HEK293T (cell line): ENCODE data around the gene GFRA1.

Source experiments
- CTCF ChIA-PET: fragments of 350-600 bp; formaldehyde crosslinking; extraction: SDS; loops from one replicate; lab custom pipeline; 2021; ENCODE audit warnings: antibody characterized with exemption, inconsistent platforms; lab: Yijun Ruan, JAX
- POLR2A ChIA-PET: fragments of 350-600 bp; formaldehyde crosslinking; extraction: SDS; loops from one replicate; lab custom pipeline; 2020; ENCODE audit warnings: antibody characterized with exemption, inconsistent platforms; lab: Yijun Ruan, JAX
- DNase-seq: peaks from one replicate; pipeline ENCODE4 v3.0.0; 2012; ENCODE audit warnings: mixed read lengths; ENCODE audit errors: extremely low spot score
- ARNT ChIP-seq: fragments of 450-650 bp; IDR thresholded peaks from 2 replicates; pipeline ENCODE4 v1.6.1; 2017; ENCODE audit warnings: mild to moderate bottlenecking
- BHLHE40 ChIP-seq: fragments of 450-650 bp; IDR thresholded peaks from 2 replicates; pipeline ENCODE4 v1.6.1; 2016; ENCODE audit warnings: mild to moderate bottlenecking, moderate library complexity, borderline replicate concordance
- CTBP1 ChIP-seq: fragments of 450-650 bp; IDR thresholded peaks from 2 replicates; pipeline ENCODE4 v1.6.1; 2016; ENCODE audit warnings: borderline replicate concordance
- ELF4 ChIP-seq: fragments of 450-650 bp; IDR thresholded peaks from 2 replicates; pipeline ENCODE4 v1.6.1; 2017; ENCODE audit warnings: antibody characterized with exemption
- FOXA1 ChIP-seq: fragments of 450-650 bp; IDR thresholded peaks from 2 replicates; pipeline ENCODE4 v1.6.1; 2016; ENCODE audit warnings: mild to moderate bottlenecking
- FOXK2 ChIP-seq: fragments of 450-650 bp; IDR thresholded peaks from 2 replicates; pipeline ENCODE4 v1.6.1; 2016; ENCODE audit warnings: mild to moderate bottlenecking
- FOXM1 ChIP-seq: fragments of 450-650 bp; IDR thresholded peaks from 2 replicates; pipeline ENCODE4 v1.6.1; 2017; ENCODE audit warnings: mild to moderate bottlenecking, borderline replicate concordance
- HDGF ChIP-seq: fragments of 450-650 bp; IDR thresholded peaks from 2 replicates; pipeline ENCODE4 v1.6.1; 2017; ENCODE audit warnings: antibody characterized with exemption, borderline replicate concordance
- L3MBTL2 ChIP-seq: fragments of 450-650 bp; conservative IDR thresholded peaks from 2 replicates; pipeline ENCODE4 v1.6.1; 2016; ENCODE audit warnings: mild to moderate bottlenecking
- LEF1 ChIP-seq: fragments of 450-650 bp; IDR thresholded peaks from 2 replicates; pipeline ENCODE4 v1.6.1; 2017; ENCODE audit warnings: mild to moderate bottlenecking, borderline replicate concordance
- NFRKB ChIP-seq: fragments of 450-650 bp; IDR thresholded peaks from 2 replicates; pipeline ENCODE4 v1.6.1; 2016; ENCODE audit warnings: mild to moderate bottlenecking, moderate library complexity
- SP1 ChIP-seq: fragments of 450-650 bp; IDR thresholded peaks from 2 replicates; pipeline ENCODE4 v1.6.1; 2017
- SUZ12 ChIP-seq: fragments of 450-650 bp; IDR thresholded peaks from 2 replicates; pipeline ENCODE4 v1.6.1; 2016; ENCODE audit warnings: mild to moderate bottlenecking
- TARDBP ChIP-seq: fragments of 450-650 bp; IDR thresholded peaks from 2 replicates; pipeline ENCODE4 v1.6.1; 2016
- ZNF384 ChIP-seq: fragments of 450-650 bp; IDR thresholded peaks from 2 replicates; pipeline ENCODE4 v1.6.1; 2016
- TF ChIP-seq, protein P1 (sequence below): fragments of 450-650 bp; IDR thresholded peaks from 2 replicates; pipeline ENCODE4 v1.6.1; 2016

Gene GFRA1

DNA sequence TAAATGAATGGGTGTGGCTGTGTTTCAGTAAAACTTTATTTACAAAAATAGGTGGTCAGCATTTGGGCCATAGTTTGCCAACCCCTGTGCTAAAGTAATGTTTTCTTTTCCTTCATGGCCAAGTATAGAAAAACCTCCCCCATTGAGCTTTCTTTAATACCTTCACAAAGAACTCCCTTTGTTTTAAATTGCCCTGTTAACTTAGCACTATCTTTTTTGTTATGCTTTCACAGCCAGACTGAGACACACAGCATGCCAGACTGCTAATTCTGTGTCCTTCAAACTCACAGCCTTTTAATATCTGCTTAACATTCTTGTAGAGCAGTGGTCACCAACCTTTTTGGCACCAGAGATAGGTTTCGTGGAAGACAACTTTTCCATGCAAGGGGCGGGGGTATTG is 78.0 kb downstream of the GFRA1 start:
- ChIA-PET CTCF (no interaction called here), POLR2A (no interaction called here)
- TF ChIP-seq TARDBP: no peak
- no peak for TF ChIP-seq LEF1
- TF ChIP-seq FOXM1: no peak
- no peak for TF ChIP-seq FOXK2
- TF ChIP-seq SP1: no peak
- TF ChIP-seq SUZ12: no peak
- no peak for TF ChIP-seq ELF4
- TF ChIP-seq FOXA1: no peak
- TF ChIP-seq ARNT: no peak
- TF ChIP-seq, protein P1, sequence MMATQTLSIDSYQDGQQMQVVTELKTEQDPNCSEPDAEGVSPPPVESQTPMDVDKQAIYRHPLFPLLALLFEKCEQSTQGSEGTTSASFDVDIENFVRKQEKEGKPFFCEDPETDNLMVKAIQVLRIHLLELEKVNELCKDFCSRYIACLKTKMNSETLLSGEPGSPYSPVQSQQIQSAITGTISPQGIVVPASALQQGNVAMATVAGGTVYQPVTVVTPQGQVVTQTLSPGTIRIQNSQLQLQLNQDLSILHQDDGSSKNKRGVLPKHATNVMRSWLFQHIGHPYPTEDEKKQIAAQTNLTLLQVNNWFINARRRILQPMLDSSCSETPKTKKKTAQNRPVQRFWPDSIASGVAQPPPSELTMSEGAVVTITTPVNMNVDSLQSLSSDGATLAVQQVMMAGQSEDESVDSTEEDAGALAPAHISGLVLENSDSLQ: no peak
- DNase-seq: no peak

DNA sequence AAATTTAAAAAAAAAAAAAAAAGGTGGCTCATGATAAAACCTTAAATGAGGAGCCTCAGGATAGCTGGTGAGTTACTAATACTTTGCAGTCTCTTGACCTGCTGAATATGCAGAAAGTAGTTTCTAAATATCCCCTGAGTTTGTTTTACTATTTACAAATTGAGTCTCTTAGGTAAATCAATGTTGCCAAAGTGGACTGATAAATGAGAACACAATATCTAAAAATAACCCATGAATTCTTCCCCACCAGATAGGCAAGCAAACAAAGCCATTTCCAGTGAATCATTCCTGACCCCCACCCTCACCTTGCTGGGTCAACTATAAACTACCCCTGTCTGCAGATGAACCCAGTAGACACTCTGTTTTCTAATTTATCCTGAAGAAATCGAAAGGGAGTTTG is 78.9 kb downstream of the GFRA1 start:
- no peak for DNase-seq
- ChIA-PET POLR2A (no interaction called here), CTCF (no interaction called here)
- no peak for TF ChIP-seq CTBP1
- no peak for TF ChIP-seq SUZ12
- no peak for TF ChIP-seq FOXK2
- no peak for TF ChIP-seq LEF1
- TF ChIP-seq TARDBP: no peak
- TF ChIP-seq FOXM1: no peak
- no peak for TF ChIP-seq ARNT
- TF ChIP-seq ZNF384: no peak
- no peak for TF ChIP-seq FOXA1
- no peak for TF ChIP-seq SP1
- no peak for TF ChIP-seq L3MBTL2

DNA sequence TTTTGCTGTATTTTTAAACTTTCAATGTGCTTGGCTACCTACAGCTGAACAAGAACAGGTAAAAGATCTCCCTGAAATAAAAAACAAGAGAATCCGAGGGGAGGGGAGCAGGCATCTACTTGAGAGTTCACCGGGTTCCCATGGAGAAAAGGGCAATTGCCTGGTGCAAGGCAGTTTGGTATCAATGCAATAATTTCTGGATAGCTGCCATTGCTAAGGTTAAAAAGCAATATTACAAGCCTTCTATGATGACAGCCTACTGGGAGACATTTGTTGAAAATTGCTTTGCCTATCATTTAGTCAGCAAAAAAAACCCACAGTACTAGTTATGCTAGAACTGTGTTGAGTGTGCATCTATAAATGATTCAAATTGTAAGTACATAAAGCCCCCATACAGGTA is 82.1 kb downstream of the GFRA1 start:
- ChIA-PET CTCF (no interaction called here), POLR2A (no interaction called here)
- TF ChIP-seq ELF4 (no peak), ZNF384 (no peak), HDGF (no peak), SP1 (no peak), SUZ12 (no peak), NFRKB (no peak)

DNA sequence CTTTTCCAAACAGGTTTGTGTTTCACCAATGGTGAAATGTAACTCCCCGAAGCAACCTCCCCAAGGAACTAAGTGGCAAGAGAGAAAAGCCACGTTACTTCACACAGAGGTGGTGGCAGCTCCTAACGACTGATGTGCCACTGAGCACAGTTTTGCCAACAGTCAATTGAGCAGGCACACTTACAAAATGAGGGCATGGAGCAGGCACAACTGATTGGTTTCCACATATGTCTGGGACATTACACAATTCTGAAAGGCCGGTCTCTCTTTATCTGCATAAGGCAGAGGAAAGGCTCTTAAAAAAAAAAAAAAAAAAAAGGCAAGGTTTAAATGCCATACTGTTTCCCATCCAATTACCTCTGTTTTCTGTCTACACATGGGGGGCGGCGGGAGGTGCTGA is 86.7 kb downstream of the GFRA1 start:
- ChIA-PET CTCF (no interaction called here), POLR2A (no interaction called here)
- no peak for TF ChIP-seq SP1
- TF ChIP-seq FOXM1: no peak
- no peak for TF ChIP-seq ZNF384
- TF ChIP-seq, protein P1: no peak
- TF ChIP-seq FOXA1: no peak
- TF ChIP-seq ARNT: no peak
- TF ChIP-seq ELF4: no peak
- no peak for TF ChIP-seq BHLHE40
- TF ChIP-seq HDGF: no peak
- no peak for TF ChIP-seq SUZ12
- no peak for TF ChIP-seq CTBP1
- TF ChIP-seq LEF1: no peak
- no peak for TF ChIP-seq TARDBP
- TF ChIP-seq NFRKB: no peak
- TF ChIP-seq FOXK2: no peak
- TF ChIP-seq L3MBTL2: no peak
- DNase-seq: no peak

More for the DNA sequence above, 82.1 kb downstream of the GFRA1 start:
- DNase-seq: no peak

DNA sequence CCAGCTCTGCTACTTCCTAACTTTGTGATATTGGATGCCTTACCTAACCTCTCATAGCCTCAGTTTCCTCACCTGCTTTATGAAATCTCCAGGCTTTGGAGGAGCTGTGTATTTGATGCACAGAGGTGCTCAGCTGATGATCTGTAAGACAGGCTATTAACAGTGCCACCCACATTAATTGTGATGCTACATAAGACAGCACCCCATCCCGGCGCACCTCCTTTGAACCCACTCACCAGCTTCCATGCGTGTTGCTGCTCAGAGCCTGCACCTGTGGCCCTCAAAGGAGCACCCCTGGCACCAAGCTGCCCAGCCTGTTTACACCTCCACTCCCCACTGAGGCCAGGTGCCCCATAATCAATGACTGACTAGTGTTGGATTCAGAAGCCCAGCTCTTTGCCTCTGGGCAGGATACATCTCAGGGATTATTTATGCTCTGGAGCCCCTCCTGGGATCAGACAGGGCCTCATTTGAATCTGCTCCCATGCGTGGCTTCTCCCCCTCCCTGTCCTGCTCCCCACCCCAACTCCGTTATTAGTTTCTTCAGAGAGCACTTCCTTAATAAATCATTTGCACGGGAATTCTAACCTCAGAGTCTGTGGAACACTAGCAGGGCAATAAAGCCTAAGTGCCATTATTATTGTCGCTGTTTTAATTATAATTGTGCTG is 87.7 kb downstream of the GFRA1 start:
- ChIA-PET CTCF (no interaction called here), POLR2A (no interaction called here)
- no peak for DNase-seq
- TF ChIP-seq L3MBTL2: no peak
- TF ChIP-seq NFRKB: no peak
- no peak for TF ChIP-seq CTBP1
- no peak for TF ChIP-seq SUZ12
- TF ChIP-seq ARNT: no peak
- no peak for TF ChIP-seq LEF1
- no peak for TF ChIP-seq ELF4
- no peak for TF ChIP-seq ZNF384
- no peak for TF ChIP-seq SP1
- TF ChIP-seq FOXM1: no peak
- no peak for TF ChIP-seq HDGF
- no peak for TF ChIP-seq FOXA1
- TF ChIP-seq FOXK2: no peak
- no peak for TF ChIP-seq TARDBP
- TF ChIP-seq, protein P1: no peak
- no peak for TF ChIP-seq BHLHE40

DNA sequence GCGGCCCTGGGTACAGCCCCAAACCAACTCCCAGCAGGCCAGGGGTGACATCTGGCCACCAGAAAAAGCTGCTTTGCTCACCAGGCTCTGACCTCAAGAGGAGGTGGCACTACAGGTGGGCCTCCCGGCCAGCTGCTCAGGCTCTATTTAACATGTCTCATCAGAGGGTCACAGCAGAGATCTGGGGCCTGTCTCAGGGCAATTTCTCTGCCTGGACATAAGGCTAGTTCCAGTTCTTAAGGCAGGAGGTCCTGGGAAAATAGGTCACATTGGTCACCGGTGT is 88.6 kb downstream of the GFRA1 start:
- DNase-seq: no peak
- POLR2A ChIA-PET: no interaction called here
- CTCF ChIA-PET: no interaction called here
- no peak for TF ChIP-seq FOXM1
- no peak for TF ChIP-seq ZNF384
- TF ChIP-seq BHLHE40: no peak
- TF ChIP-seq FOXA1: no peak
- no peak for TF ChIP-seq L3MBTL2
- no peak for TF ChIP-seq SP1
- TF ChIP-seq TARDBP: no peak
- TF ChIP-seq CTBP1: no peak
- no peak for TF ChIP-seq FOXK2
- TF ChIP-seq NFRKB: no peak
- TF ChIP-seq, protein P1: no peak
- TF ChIP-seq SUZ12: no peak
- no peak for TF ChIP-seq ELF4
- no peak for TF ChIP-seq LEF1
- no peak for TF ChIP-seq HDGF
- no peak for TF ChIP-seq ARNT
